NK-92 treated with Interleukin-12 subunit alpha and Interleukin-12 subunit beta, amount 100 ng/mL, for 24 hours (cell line): ENCODE measurements around the gene OSBPL6.

Experiments
- DNase-seq: peaks from one replicate; lab custom pipeline; 2025; lab: John Stamatoyannopoulos, UW

The OSBPL6 gene

GRCh38 chr2:178271629-178272333, 77.5 kb downstream of the OSBPL6 start:
- no peak for DNase-seq

GRCh38 chr2:178273787-178274360, 79.6 kb downstream of the OSBPL6 start:
- no peak for DNase-seq

- DNase-seq, result no peak
Observed at GRCh38 chr2:178275600-178275999, 81.3 kb downstream of the OSBPL6 start.

- DNase-seq, result no peak
Observed at GRCh38 chr2:178277741-178278197, 83.5 kb downstream of the OSBPL6 start.

- DNase-seq, result no peak
Observed at GRCh38 chr2:178279142-178279541, 84.8 kb downstream of the OSBPL6 start.

GRCh38 chr2:178279636-178280035, 85.3 kb downstream of the OSBPL6 start:
- no peak for DNase-seq

- no peak for DNase-seq
Observed at GRCh38 chr2:178280244-178280852, 86.0 kb downstream of the OSBPL6 start.

- DNase-seq, result no peak
Observed at GRCh38 chr2:178282075-178282815, 87.9 kb downstream of the OSBPL6 start.

GRCh38 chr2:178283341-178283918, 89.1 kb downstream of the OSBPL6 start:
- no peak for DNase-seq

- no peak for DNase-seq
Observed at GRCh38 chr2:178284613-178285286, 90.4 kb downstream of the OSBPL6 start.

GRCh38 chr2:178285287-178285615, 90.9 kb downstream of the OSBPL6 start:
- no peak for DNase-seq

- DNase-seq, result no peak
Observed at GRCh38 chr2:178286636-178287035, 92.3 kb downstream of the OSBPL6 start.

- DNase-seq, result no peak
Observed at GRCh38 chr2:178287652-178288344, 93.5 kb downstream of the OSBPL6 start.

- no peak for DNase-seq
Observed at GRCh38 chr2:178291703-178292102, 97.4 kb downstream of the OSBPL6 start.

GRCh38 chr2:178292586-178292985, 98.3 kb downstream of the OSBPL6 start:
- no peak for DNase-seq

- DNase-seq, result no peak
Observed at GRCh38 chr2:178295115-178295514, 100.8 kb downstream of the OSBPL6 start.

GRCh38 chr2:178295906-178296305, 101.6 kb downstream of the OSBPL6 start:
- DNase-seq, result no peak

GRCh38 chr2:178296394-178297090, 102.2 kb downstream of the OSBPL6 start:
- no peak for DNase-seq

- no peak for DNase-seq
Observed at GRCh38 chr2:178297091-178297411, 102.7 kb downstream of the OSBPL6 start.

GRCh38 chr2:178298785-178299212, 104.5 kb downstream of the OSBPL6 start:
- DNase-seq, result no peak
